Keratinocyte (primary cell): ENCODE measurements around the gene LHX4. TPM values are rescaled to one million over a fixed set of nuclear protein-coding genes. Genes with fewer than 3 reads are reported as not detected.

Source experiments
- DNase-seq: peaks from one replicate; pipeline ENCODE4 v3.0.0-alpha.2; 2011; ENCODE audit warnings: low read depth, missing footprints, low spot score
- FAIRE-seq: peaks from 2 replicates; lab custom pipeline; 2011; peaks lifted over from hg19 to GRCh38; lab: Jason Lieb, UNC
- H2AFZ ChIP-seq: 2 replicates; pipeline ENCODE4 v1.6.0; 2012; ENCODE audit warnings: low read length, control low read depth, inconsistent platforms; ENCODE audit not compliant: control insufficient read depth
- H3K27ac ChIP-seq: 2 replicates; pipeline ENCODE4 v1.5.1; 2011; ENCODE audit warnings: low read length; ENCODE audit not compliant: control insufficient read depth, insufficient read depth
- H3K27me3 ChIP-seq: 3 replicates; pipeline ENCODE4 v1.6.0; 2011; ENCODE audit warnings: low read length; ENCODE audit not compliant: control insufficient read depth, insufficient read depth; ENCODE audit errors: extremely low read depth
- H3K36me3 ChIP-seq, 2 experiments: 2 replicates in 1 of 2; 3 replicates in 1 of 2; pipeline ENCODE4 v1.5.1; 2011; ENCODE audit warnings: low read length in 2 of 2, mild to moderate bottlenecking in 1 of 2; ENCODE audit not compliant: control insufficient read depth in 2 of 2, insufficient read depth in 2 of 2; ENCODE audit errors: extremely low read depth in 1 of 2
- H3K4me1 ChIP-seq: 3 replicates; pipeline ENCODE4 v1.5.1; 2011; ENCODE audit warnings: low read length; ENCODE audit not compliant: control insufficient read depth, insufficient read depth; ENCODE audit errors: extremely low read depth
- H3K4me2 ChIP-seq: 3 replicates; pipeline ENCODE4 v1.6.0; 2011; ENCODE audit warnings: low read depth, low read length; ENCODE audit not compliant: control insufficient read depth, insufficient read depth; ENCODE audit errors: extremely low read depth
- H3K4me3 ChIP-seq, 3 experiments: fragments of 200-600 bp in 1 of 3; sonication (generic) in 1 of 3; 2 replicates in 2 of 3; 3 replicates in 1 of 3; pipeline ENCODE4 v1.5.1; 2011 to 2016; ENCODE audit warnings: low read length in 3 of 3, mild to moderate bottlenecking in 3 of 3, control low read depth in 2 of 3, inconsistent platforms in 1 of 3, low read depth in 1 of 3, mixed read lengths in 1 of 3, mixed run types in 1 of 3, moderate library complexity in 1 of 3; ENCODE audit not compliant: control insufficient read depth in 2 of 3, insufficient read depth in 2 of 3; ENCODE audit errors: extremely low read depth in 1 of 3
- H3K79me2 ChIP-seq: 2 replicates; pipeline ENCODE4 v1.6.0; 2012; ENCODE audit warnings: low read length; ENCODE audit not compliant: control insufficient read depth, insufficient read depth
- H3K9ac ChIP-seq: 3 replicates; pipeline ENCODE4 v1.6.0; 2011; ENCODE audit warnings: low read length; ENCODE audit not compliant: control insufficient read depth, insufficient read depth; ENCODE audit errors: extremely low read depth
- H3K9me1 ChIP-seq: 3 replicates; pipeline ENCODE4 v1.6.0; 2011; ENCODE audit warnings: low read length; ENCODE audit not compliant: control insufficient read depth, insufficient read depth; ENCODE audit errors: extremely low read depth
- H3K9me3 ChIP-seq: 2 replicates; pipeline ENCODE4 v1.5.1; 2012; ENCODE audit warnings: low read depth, low read length; ENCODE audit not compliant: control insufficient read depth
- H4K20me1 ChIP-seq: 3 replicates; pipeline ENCODE4 v1.6.0; 2011; ENCODE audit warnings: low read length; ENCODE audit not compliant: control insufficient read depth, insufficient read depth; ENCODE audit errors: extremely low read depth
- CTCF ChIP-seq, 3 experiments: IDR thresholded peaks in 1 of 3; conservative IDR thresholded peaks in 1 of 3; optimal IDR thresholded peaks in 1 of 3; 2 replicates in 2 of 3; 3 replicates in 1 of 3; pipeline versions ENCODE3 to v1.5.1; 2011; ENCODE audit warnings: low read length in 3 of 3, mild to moderate bottlenecking in 3 of 3, moderate library complexity in 2 of 3, control low read depth in 1 of 3, inconsistent platforms in 1 of 3; ENCODE audit not compliant: insufficient read depth in 2 of 3; ENCODE audit errors: extremely low read depth in 1 of 3
- EZH2 ChIP-seq: IDR thresholded peaks from one replicate; pipeline ENCODE4 v1.6.1; 2012; ENCODE audit warnings: inconsistent platforms, mild to moderate bottlenecking, low read length, moderate library complexity
- dilution Hi-C: fragments of 300-500 bp; cut with MboI; formaldehyde crosslinking; loops from one replicate; pipeline ENCODE4 v1.7.0; 2020; ENCODE audit warnings: low sequenced_read_pairs; ENCODE audit not compliant: extremely low pct_ligation_motif_present
- polyA plus RNA-seq, 5 experiments: library from polyadenylated mRNA; depleted of rRNA in 3 of 5; stranded (reverse) in 3 of 5; stranded (forward) in 1 of 5; unstranded in 1 of 5; fragments of >200 nt; gene quantifications; 1 replicate in 1 of 5; 2 replicates in 3 of 5; 3 replicates in 1 of 5; pipeline versions ENCODE4 v1.2.1 to v1.2.3, GENCODE V29; 2011 to 2012; ENCODE audit warnings: missing spikeins in 2 of 5, low read depth in 1 of 5, low replicate concordance in 1 of 5

Gene LHX4
- polyA plus RNA-seq, 1 donor (not counting 4 experiments of a cell fraction or from before 2014, with no cell fraction given) = not detected

- no peaks in the 10 kb centered on the region for H4K20me1 ChIP-seq
- H3K9ac ChIP-seq = no peak overlapping the region
- H3K9me1 ChIP-seq = no peaks in the 10 kb centered on the region
- TF ChIP-seq CTCF (optimal IDR thresholded peaks at IDR 0.05 in 1 of 3, IDR thresholded peaks at IDR 0.05 in 1 of 3, conservative IDR thresholded peaks at IDR 0.05 in 1 of 3; ENCODE audit: extremely low read depth in 1 of 3, insufficient read depth in 2 of 3, low read length in 3 of 3) (no peak), EZH2 (no peak)
- no peaks in the 10 kb centered on the region for H3K4me1 ChIP-seq
- H3K4me3 ChIP-seq = no peak overlapping the region
- H3K36me3 ChIP-seq = no peaks in the 10 kb centered on the region
- dilution Hi-C loops = no loop called here
- no peak for FAIRE-seq
- H3K27ac ChIP-seq = no peak overlapping the region
- no peaks in the 10 kb centered on the region for H3K79me2 ChIP-seq
- DNase-seq = no peak
- H3K4me2 ChIP-seq = no peak overlapping the region
- H3K27me3 ChIP-seq = peaks cover 63% of the 10 kb centered on the region
- no peak overlapping the region for H2AFZ ChIP-seq
- H3K9me3 ChIP-seq = no peaks in the 10 kb centered on the region
These were observed 32.8 kb downstream of the LHX4 start for GRCh38 chr1:180262628-180263488.

- no peaks in the 10 kb centered on the region for H3K9me1 ChIP-seq
- no peaks in the 10 kb centered on the region for H4K20me1 ChIP-seq
- TF ChIP-seq CTCF (optimal IDR thresholded peaks at IDR 0.05 in 1 of 3, IDR thresholded peaks at IDR 0.05 in 1 of 3, conservative IDR thresholded peaks at IDR 0.05 in 1 of 3; ENCODE audit: extremely low read depth in 1 of 3, insufficient read depth in 2 of 3, low read length in 3 of 3) = no peak
- H3K4me1 ChIP-seq = no peaks in the 10 kb centered on the region
- FAIRE-seq = no peak
- no peaks in the 10 kb centered on the region for H3K36me3 ChIP-seq
- H3K4me2 ChIP-seq = no peak overlapping the region
- H3K4me3 ChIP-seq = no peak overlapping the region
- H3K27me3 ChIP-seq = peaks cover 48% of the 10 kb centered on the region
- H3K9me3 ChIP-seq = no peaks in the 10 kb centered on the region
- dilution Hi-C loops = no loop called here
- no peak overlapping the region for H3K9ac ChIP-seq
- no peak overlapping the region for H2AFZ ChIP-seq
- no peaks in the 10 kb centered on the region for H3K79me2 ChIP-seq
- H3K27ac ChIP-seq = no peak overlapping the region
- no peak for DNase-seq
These were observed 34.5 kb downstream of the LHX4 start for GRCh38 chr1:180264595-180264994.
